Activated T-helper 2 cell treated with anti-CD3 and anti-CD28 coated beads, Interferon-gamma antibody, Interleukin-2, Interleukin-4, amounts not matched to agents 10 μg/mL and 5 μg/mL and 100 μg/mL, durations not matched to agents 14 hours and 24 hours and 36 hours (primary cell): ENCODE results near the gene RAB5IF. TPM values are rescaled to one million over a fixed set of nuclear protein-coding genes. Genes with fewer than 3 reads are reported as not detected.
"Not testable (repeated sequence)": the region's sequence is repeated elsewhere in the genome, so short reads cannot be mapped to it uniquely, and the experiment has no call there.

Source experiments
- DNase-seq: peaks from one replicate; pipeline ENCODE4 v3.0.0; 2021; ENCODE audit warnings: low spot score
- H3K27ac Mint-ChIP-seq: one replicate; pipeline ENCODE4 v1.8.0; 2021; ENCODE audit warnings: mixed read lengths
- H3K27me3 Mint-ChIP-seq: one replicate; pipeline ENCODE4 v1.8.0; 2021; ENCODE audit warnings: low read depth, mixed read lengths
- H3K36me3 Mint-ChIP-seq: one replicate; pipeline ENCODE4 v1.8.0; 2021; ENCODE audit warnings: low read depth, mixed read lengths
- H3K4me1 Mint-ChIP-seq: one replicate; pipeline ENCODE4 v1.8.0; 2021; ENCODE audit warnings: low read depth, mixed read lengths
- H3K4me3 Mint-ChIP-seq: one replicate; pipeline ENCODE4 v1.8.0; 2021; ENCODE audit warnings: low read depth, mild to moderate bottlenecking, moderate library complexity, mixed read lengths
- H3K9me3 Mint-ChIP-seq: one replicate; pipeline ENCODE4 v1.8.0; 2021; ENCODE audit warnings: mixed read lengths
- intact Hi-C: fragments of 100-400 bp; cut with micrococcal nuclease; formaldehyde crosslinking; loops from one replicate; pipeline ENCODE4 v1.15.1; 2023
- total RNA-seq: library from RNA; stranded (reverse); gene quantifications from 2 replicates; pipeline ENCODE4 v1.2.3, GENCODE V29; 2022

RAB5IF gene
- total RNA-seq = 94.5 and 99.0 TPM in 2 replicates

DNA sequence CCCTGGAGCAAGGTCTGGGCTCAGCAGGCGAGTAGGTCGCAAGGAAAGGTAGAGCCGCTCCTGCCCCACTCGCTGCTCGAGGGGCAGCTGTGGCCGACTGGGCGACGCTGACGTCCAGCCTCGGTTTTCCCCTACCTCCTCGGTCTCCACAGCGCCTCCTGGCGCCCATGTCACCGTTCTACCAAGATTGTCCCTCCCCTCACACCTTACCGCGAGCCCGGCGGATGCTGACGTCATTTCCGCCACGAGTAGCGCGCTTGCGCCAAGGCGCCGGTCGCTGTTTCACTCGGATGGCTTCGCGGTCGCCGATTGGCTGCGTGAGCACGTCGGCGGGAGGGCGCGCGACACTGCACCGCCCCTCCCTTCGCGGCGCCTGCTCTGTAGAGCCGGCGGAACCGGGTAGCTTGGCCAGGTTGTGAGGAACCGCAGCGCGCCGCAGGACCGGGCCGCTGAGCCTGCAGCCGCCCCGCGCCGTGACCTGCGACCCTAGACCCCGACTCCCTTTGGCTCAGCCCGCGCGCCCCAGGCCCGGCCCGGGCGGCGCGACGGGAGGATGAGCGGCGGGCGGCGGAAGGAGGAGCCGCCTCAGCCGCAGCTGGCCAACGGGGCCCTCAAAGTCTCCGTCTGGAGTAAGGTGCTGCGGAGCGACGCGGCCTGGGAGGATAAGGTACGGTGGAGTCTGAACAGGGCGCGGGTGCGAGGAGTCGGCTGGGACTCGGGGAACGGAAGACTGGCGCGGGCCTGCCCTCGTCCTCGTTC is at the start of gene RAB5IF:
Gene RAB5IF, plus strand, starts transcription at position 381 of the 759 bp plus-strand sequence. Its CDS starts 173 bp downstream, at position 554.
- no peaks in the 10 kb centered on the region for H3K27me3 Mint-ChIP-seq
- H3K4me1 Mint-ChIP-seq = peaks cover 21% of the 10 kb centered on the region
- peak; percentile 100 for DNase-seq
- H3K36me3 Mint-ChIP-seq = peaks cover 43% of the 10 kb centered on the region
- no peaks in the 10 kb centered on the region for H3K9me3 Mint-ChIP-seq
- intact Hi-C loops = loop anchor here (1.0 to 5.0 kb wide), 4 partner anchors 10 to 48 kb away; partner anchors contain the start of gene TGIF2
- H3K27ac Mint-ChIP-seq = peak within 1 kb of the TSS; percentile 95
- H3K4me3 Mint-ChIP-seq = peak within 1 kb of the TSS; percentile 99

DNA sequence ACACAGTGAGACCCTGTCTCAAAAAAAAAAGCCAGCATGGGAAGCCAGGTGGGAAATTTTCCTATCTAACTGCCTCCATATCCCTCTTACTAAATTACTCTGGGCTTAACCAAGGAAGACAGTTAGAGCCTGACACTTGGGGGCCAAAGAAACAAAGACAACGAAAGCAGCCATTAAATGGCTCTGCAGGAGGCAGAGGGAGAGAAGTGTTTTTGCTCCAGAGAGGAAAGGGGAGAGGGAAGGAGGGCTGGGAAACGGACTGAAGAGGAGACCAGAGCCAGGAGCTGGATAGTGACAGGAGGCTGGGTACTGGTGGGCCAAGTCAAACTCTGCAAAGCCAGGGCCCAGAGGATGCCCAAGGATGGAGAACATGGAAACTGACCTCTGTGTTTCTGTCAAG is 42.9 kb upstream of the RAB5IF start:
- Mint-ChIP-seq H3K4me1 (peaks cover 1% of the 10 kb centered on the region), H3K9me3 (peaks cover 10% of the 10 kb centered on the region), H3K27me3 (no peaks in the 10 kb centered on the region), H3K27ac (no peak overlapping the region), H3K36me3 (peaks cover 3% of the 10 kb centered on the region), H3K4me3 (no peak overlapping the region)
- intact Hi-C loops = no loop called here
- no peak for DNase-seq

DNA sequence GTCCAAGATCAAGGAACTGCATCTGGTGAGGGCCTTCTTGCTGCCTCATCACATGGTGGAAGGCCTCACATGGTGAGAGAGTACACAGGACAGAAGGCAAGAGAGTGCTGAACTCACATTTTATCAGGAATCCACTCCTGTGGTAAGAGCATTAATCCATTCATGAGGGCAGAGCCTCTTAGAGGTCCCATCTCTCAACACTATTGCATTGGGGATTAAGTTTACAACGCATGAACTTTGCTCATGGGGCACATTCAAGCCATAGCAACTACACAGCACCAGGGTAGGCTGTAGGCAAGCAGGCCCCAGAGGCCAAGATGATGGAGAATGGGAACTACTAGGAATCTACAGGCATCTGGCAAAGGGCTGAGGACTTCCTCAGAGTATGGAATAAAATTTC is 42.2 kb upstream of the RAB5IF start:
- peaks cover 10% of the 10 kb centered on the region for H3K9me3 Mint-ChIP-seq
- no peaks in the 10 kb centered on the region for H3K27me3 Mint-ChIP-seq
- H3K4me3 Mint-ChIP-seq = no peak overlapping the region
- H3K36me3 Mint-ChIP-seq = peaks cover 3% of the 10 kb centered on the region
- peaks cover 1% of the 10 kb centered on the region for H3K4me1 Mint-ChIP-seq
- intact Hi-C loops = no loop called here
- no peak overlapping the region for H3K27ac Mint-ChIP-seq
- DNase-seq = no peak

GRCh38 chr20:36564078-36564725 is 41.4 kb upstream of the RAB5IF start:
- H3K4me3 Mint-ChIP-seq, H3K27me3 Mint-ChIP-seq, H3K36me3 Mint-ChIP-seq, DNase-seq, H3K4me1 Mint-ChIP-seq, intact Hi-C loops, H3K27ac Mint-ChIP-seq: not testable (repeated sequence)
- peaks cover 10% of the 10 kb centered on the region for H3K9me3 Mint-ChIP-seq

DNA sequence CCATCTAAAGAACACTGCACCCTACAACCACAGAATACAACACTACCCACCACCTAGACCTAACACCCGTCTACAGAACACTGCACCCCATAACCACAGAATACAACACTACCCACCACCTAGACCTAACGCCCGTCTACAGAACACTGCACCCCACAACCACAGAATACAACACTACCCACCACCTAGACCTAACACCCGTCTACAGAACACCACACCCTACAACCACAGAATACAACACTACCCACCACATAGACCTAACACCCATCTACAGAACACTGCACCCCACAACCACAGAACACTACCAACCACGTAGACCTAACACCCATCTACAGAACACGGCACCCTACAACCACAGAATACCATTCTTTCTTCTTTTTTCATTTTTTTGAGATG is 40.9 kb upstream of the RAB5IF start:
- DNase-seq, H3K4me3 Mint-ChIP-seq, intact Hi-C loops, H3K4me1 Mint-ChIP-seq, H3K27me3 Mint-ChIP-seq, H3K36me3 Mint-ChIP-seq, H3K27ac Mint-ChIP-seq: not testable (repeated sequence)
- H3K9me3 Mint-ChIP-seq = peaks cover 10% of the 10 kb centered on the region

DNA sequence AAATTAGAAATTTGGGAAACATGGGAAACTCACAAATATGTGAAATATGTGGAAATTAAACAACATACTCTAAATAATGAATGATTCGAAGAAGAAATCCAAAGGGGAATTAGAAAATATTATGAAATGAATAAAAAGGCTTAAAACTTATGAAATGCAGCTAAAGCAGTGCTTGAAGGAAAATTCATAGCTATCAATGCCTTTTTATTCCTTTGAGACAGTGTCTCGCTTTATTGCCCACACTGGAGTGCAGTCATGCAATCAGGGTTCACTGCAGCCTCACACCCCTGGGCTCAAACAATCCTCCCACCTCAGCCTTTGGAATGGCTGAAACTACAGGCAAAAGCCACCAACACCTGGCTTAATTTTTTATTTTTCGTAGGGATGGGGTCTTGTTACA is 40.1 kb upstream of the RAB5IF start:
- DNase-seq = no peak
- Mint-ChIP-seq H3K9me3 (peaks cover 10% of the 10 kb centered on the region), H3K36me3 (peaks cover 3% of the 10 kb centered on the region), H3K4me3 (no peak overlapping the region), H3K27me3 (no peaks in the 10 kb centered on the region), H3K4me1 (peaks cover 1% of the 10 kb centered on the region), H3K27ac (no peak overlapping the region)
- intact Hi-C loops = no loop called here

DNA sequence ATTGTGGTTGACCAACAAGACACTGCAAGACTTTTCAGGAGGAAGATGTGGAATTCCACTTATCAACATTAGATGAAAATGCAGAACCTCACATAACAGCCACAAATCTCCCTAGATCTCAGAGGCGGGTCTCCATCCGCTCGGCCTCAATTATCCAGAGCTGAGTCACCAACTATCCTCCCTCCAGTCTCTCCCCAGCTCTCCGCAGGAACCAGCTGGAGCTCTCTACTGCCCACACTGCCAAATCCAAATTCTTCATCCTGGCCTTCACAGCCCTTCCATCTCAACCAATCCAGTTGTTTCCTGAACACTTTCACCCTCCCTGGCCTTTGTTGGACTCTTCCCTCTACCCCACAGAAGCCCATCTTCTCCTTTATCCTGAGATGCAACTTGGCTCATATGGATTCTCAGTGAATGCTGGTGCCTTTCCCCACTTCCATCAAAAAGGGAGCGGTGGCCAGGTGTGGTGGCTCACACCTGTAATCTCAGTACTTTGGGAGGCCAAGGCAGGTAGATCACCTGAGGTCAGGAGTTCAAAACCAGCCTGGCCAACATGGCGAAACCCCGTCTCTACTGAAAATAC is 35.6 kb upstream of the RAB5IF start:
- peaks cover 18% of the 10 kb centered on the region for H3K4me1 Mint-ChIP-seq
- H3K27me3 Mint-ChIP-seq = no peaks in the 10 kb centered on the region
- peaks cover 6% of the 10 kb centered on the region for H3K9me3 Mint-ChIP-seq
- peaks cover 5% of the 10 kb centered on the region for H3K36me3 Mint-ChIP-seq
- intact Hi-C loops = no loop called here
- H3K27ac Mint-ChIP-seq = no peak overlapping the region
- no peak overlapping the region for H3K4me3 Mint-ChIP-seq
- DNase-seq = no peak

- Mint-ChIP-seq H3K4me3 (peak overlapping the region; percentile 86), H3K36me3 (peaks cover 22% of the 10 kb centered on the region), H3K4me1 (peaks cover 34% of the 10 kb centered on the region), H3K27ac (peak overlapping the region; percentile 99), H3K27me3 (no peaks in the 10 kb centered on the region), H3K9me3 (no peaks in the 10 kb centered on the region)
- intact Hi-C loops = loop anchor here (1.0 to 2.0 kb wide), 4 partner anchors 15 to 161 kb away; no protein-coding TSS in a partner anchor
- no peak for DNase-seq
These were observed 33.7 kb upstream of the RAB5IF start for GRCh38 chr20:36571564-36572504.

DNA sequence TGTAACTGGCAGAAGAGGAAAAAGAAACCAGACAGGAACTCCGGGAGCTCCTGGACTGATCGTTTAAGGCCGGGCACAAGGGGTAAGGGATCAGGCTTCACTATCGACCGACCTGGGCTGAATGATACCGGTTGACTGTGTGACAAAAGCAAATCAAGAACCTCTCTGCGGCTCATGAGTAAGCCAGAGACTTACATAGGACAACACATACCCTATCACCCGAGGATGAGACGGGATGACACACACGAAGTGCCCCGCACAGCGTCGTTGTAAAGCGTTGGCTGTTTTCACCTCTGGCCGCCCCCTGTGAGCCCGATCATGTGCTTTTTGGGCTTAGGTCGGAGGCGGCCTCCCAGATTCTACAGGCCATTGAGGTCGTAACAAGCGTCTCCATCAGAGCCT is 32.9 kb upstream of the RAB5IF start:
- H3K27me3 Mint-ChIP-seq = no peaks in the 10 kb centered on the region
- DNase-seq = peak; percentile 56
- peaks cover 34% of the 10 kb centered on the region for H3K4me1 Mint-ChIP-seq
- peak overlapping the region; percentile 86 for H3K4me3 Mint-ChIP-seq
- H3K36me3 Mint-ChIP-seq = peaks cover 24% of the 10 kb centered on the region
- H3K27ac Mint-ChIP-seq = peak overlapping the region; percentile 99
- intact Hi-C loops = loop anchor here (1.0 to 2.0 kb wide), 5 partner anchors 16 to 161 kb away; partner anchors contain the start of gene RAB5IF
- H3K9me3 Mint-ChIP-seq = no peaks in the 10 kb centered on the region

DNA sequence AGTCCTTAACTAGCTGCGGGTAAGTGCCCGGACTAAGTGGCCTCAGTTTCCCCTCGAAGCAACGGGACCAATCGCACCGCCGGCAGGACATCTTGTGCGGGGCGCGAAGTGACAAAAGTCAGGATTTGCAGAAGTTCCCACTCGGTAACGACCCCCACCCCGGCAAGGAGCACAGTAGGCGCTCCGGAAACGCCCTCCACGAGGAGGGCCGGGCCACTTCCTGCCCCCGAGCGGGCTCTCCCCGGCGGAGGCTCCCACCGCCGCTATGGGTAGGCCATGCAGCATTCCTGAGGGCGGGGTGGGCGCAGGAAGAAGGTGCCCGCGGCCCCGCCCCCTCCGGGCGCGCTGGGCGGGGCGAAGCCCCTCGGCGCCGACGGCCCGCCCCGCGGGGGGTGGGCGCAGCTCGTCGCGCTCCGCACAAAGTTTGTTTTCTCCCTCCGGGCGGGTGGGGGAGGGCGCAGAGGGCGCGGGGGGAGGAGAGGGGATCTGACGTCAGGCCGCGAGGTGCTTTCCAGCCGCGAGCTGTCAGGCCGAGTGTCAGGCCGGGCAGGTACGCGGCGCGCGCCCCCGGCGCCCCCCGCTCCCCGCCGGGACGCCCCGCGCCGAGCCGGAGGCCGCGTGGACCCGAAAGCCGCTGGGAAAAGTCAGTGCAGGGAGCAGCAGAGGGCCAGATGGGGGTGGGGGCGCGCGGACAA is 32.3 kb upstream of the RAB5IF start, which contains the start of gene TGIF2:
Gene TGIF2, plus strand, starts transcription at position 495 of the 695 bp plus-strand sequence. CDS start 5,178 bp downstream, outside the sequence.
- peak within 1 kb of the TSS; percentile 99 for H3K27ac Mint-ChIP-seq
- peak within 1 kb of the TSS; percentile 97 for H3K4me3 Mint-ChIP-seq
- intact Hi-C loops = loop anchor here (1.0 to 2.0 kb wide), 4 partner anchors 16 to 72 kb away; partner anchors contain the start of gene RAB5IF
- H3K36me3 Mint-ChIP-seq = peaks cover 26% of the 10 kb centered on the region
- peak; percentile 78 for DNase-seq
- no peaks in the 10 kb centered on the region for H3K9me3 Mint-ChIP-seq
- no peaks in the 10 kb centered on the region for H3K27me3 Mint-ChIP-seq
- peaks cover 34% of the 10 kb centered on the region for H3K4me1 Mint-ChIP-seq

- H3K4me1 Mint-ChIP-seq = peaks cover 34% of the 10 kb centered on the region
- H3K27me3 Mint-ChIP-seq = no peaks in the 10 kb centered on the region
- peak overlapping the region; percentile 55 for H3K27ac Mint-ChIP-seq
These were observed 31.7 kb upstream of the RAB5IF start for GRCh38 chr20:36573798-36574365.

More at GRCh38 chr20:36573798-36574365, 31.7 kb upstream of the RAB5IF start:
- Mint-ChIP-seq H3K36me3 (peaks cover 31% of the 10 kb centered on the region), H3K4me3 (peak overlapping the region; percentile 57), H3K9me3 (no peaks in the 10 kb centered on the region)
- no peak for DNase-seq
- intact Hi-C loops = loop anchor here (1.0 to 2.0 kb wide), 4 partner anchors 17 to 71 kb away; partner anchors contain the start of gene RAB5IF
